OCI-LY3 (cell line): ENCODE data around the gene HDAC4.

ENCODE experiments used
- CTCF ChIP-seq: fragments of 200-600, 300-600 bp; sonication (generic); IDR thresholded peaks from 2 replicates; pipeline ENCODE4 v1.5.1; 2014; ENCODE audit warnings: antibody characterized with exemption, low read length, low read depth
- EZH2phosphoT487 ChIP-seq: fragments of 200-600 bp; shearing (Covaris generic); IDR thresholded peaks from 2 replicates; pipeline ENCODE4 v1.6.1; 2018; ENCODE audit warnings: antibody characterized with exemption, mixed run types, low read depth

GRCh38 chr2:239343460-239343859, 57.4 kb downstream of the HDAC4 start:
- TF ChIP-seq CTCF (no peak), EZH2phosphoT487 (no peak)
